ENCODE data around the gene GPR84.
"Not testable (repeated sequence)": the region's sequence is repeated elsewhere in the genome, so short reads cannot be mapped to it uniquely, and the experiment has no call there.

GPR84 gene

GRCh38 chr12:54355104-54355815, 9.0 kb downstream of the GPR84 start:
- no peak for DNase-seq (ENCODE audit: low spot score)

GRCh38 chr12:54354271-54354670, 10.0 kb downstream of the GPR84 start:
- not testable (repeated sequence) for DNase-seq (ENCODE audit: low spot score)

GRCh38 chr12:54352891-54353874, 11.1 kb downstream of the GPR84 start:
- DNase-seq (ENCODE audit: low spot score): no peak

DNA sequence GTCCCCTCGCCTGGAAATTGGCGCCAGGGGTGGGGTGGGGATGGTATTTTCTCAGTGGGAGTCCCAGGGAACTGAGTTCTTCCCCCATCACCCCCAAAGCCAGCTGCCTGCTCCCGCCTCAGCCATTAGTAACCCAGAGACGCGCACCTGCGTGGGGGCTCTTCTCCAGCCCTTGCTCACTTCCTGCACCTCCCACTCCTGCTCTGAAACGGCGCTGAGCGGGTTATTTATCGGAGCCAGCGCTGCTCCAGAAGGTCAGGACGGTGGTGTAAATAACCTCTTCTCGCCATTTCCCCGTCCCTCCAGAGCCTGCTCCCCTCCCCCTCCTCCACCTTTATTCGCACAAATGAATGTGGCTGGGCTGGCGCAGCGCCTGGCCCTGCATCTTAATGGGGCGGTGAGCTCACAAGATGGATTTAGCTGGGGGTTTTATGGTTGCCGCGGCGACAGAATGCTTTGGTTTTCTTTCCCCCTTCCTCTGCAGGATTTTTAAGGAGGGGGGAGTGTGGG, 12.2 kb downstream of the GPR84 start:
- DNase-seq (ENCODE audit: low spot score): no peak

DNA sequence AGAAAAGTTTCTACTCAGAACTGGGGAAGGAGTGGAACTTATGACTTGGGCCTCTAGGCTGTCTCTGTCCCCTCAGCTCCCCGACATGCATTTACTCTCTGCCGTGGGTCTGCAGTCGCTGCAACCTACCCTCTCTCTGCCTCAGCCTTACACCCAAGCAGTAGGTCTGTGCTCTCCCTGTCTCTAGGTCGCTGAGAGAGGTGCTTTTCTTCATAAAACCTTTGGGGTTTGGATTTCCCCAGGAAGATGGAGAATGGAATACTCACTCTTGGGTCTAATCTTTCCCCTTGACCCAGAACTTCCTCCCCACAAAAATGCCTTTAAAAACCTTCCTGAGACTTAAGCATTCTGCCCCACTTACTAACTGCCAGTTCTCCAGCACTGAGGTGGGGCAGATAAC, 12.9 kb downstream of the GPR84 start:
- DNase-seq (ENCODE audit: low spot score): no peak

DNA sequence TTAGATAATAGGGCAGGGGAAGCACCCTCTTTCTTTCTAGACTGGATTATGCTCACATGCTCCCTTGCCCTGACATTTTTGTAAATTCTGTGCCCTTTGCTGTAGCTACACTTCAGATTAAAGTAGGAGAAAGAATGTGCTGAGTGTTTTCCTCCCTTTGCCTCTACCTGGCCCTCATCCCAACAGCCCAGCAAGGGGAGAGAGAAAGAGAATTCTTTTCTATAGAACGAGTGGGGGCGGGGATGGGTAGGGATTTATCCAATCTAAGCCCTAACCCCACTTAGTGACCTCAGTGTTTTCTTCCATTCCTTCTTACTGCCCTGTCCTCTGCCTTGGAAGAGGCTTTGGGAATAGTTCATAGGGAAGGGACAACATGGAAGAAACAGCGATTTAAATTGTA, 13.5 kb downstream of the GPR84 start:
- DNase-seq (ENCODE audit: low spot score): no peak

- no peak for DNase-seq (ENCODE audit: low spot score)
Observed at GRCh38 chr12:54349679-54350078, 14.6 kb downstream of the GPR84 start.

GRCh38 chr12:54349036-54349435, 15.2 kb downstream of the GPR84 start:
- no peak for DNase-seq (ENCODE audit: low spot score)

DNA sequence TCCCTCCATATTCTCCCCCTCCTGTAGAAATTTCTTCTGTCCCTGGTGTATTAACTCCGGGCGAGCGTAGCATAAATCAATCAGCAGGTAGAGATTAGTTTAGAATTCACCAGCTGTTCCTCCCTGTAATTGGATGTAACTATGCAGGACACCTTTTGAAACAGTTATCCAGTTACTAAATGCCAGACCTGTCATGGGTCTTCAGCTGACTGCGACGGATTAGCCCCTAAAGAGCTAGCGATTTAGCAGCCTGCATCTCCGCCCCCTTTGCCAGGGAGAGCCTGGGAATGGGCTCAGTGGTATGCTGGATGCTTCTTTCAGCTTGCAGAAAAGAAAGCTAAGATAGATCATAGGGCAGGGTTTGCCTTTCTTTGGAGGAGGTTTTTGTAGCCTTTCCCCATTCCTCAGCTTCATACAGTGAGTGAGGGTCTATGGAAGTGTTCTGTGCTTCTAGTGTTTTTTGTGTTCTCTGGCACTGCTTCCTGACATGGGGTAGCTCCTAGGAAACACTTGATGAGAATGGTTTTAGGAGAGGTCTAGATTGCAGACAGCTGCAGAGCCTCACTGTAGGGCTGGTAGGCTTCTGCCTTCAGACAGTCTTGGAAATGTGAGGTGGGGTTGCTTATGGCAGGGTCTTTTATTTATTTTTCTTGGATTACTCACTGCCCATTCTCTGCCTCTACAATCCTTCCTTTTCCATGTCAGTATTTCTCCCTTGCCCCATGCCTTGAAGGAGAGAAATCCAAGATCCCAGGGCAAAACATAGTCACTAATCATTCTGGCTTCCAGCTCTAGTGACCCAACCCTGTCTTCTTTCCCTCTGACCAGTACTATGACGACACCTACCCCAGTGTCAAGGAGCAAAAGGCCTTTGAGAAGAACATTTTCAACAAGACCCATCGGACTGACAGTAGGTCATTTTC, 22.6 kb downstream of the GPR84 start:
- no peak for DNase-seq (ENCODE audit: low spot score)

- no peak for DNase-seq (ENCODE audit: low spot score)
Observed at GRCh38 chr12:54340846-54341245, 23.4 kb downstream of the GPR84 start.

GRCh38 chr12:54338698-54339296, 25.5 kb downstream of the GPR84 start:
- no peak for DNase-seq (ENCODE audit: low spot score)

- DNase-seq (ENCODE audit: low spot score): no peak
Observed at GRCh38 chr12:54337854-54338650, 26.2 kb downstream of the GPR84 start.

GRCh38 chr12:54337280-54337842, 26.9 kb downstream of the GPR84 start:
- DNase-seq (ENCODE audit: low spot score): no peak

DNA sequence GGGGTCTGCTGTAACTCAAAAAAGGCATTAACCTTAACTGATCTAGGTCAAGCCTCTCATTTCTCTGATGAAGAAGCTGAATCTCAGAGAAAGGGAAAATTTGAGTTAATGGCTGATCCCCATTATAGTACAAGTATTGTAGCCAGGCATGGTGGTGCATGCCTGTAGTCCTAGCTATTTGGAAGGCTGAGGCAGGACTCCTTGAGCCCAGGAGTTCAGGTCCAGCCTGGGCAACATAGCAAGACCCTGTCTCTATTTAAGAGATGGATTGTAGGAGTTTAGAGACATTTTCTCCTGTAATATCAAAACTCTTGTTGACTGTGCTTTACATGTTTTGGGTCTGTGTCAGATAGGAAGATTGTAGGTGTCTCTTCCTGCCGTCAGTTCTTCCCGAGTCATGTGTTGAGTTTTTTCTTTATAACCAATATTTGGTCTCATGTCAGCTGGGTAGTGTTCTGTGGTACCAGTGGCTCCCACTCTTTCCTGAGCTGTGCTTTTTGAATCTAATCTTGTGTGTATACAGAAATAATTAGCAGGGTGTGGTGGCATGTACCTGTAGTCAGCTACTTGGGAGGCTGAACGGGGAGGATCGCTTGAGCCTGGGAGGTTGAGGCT, 30.8 kb downstream of the GPR84 start:
- DNase-seq (ENCODE audit: low spot score): no peak

GRCh38 chr12:54331461-54331860, 32.8 kb downstream of the GPR84 start:
- no peak for DNase-seq (ENCODE audit: low spot score)

DNA sequence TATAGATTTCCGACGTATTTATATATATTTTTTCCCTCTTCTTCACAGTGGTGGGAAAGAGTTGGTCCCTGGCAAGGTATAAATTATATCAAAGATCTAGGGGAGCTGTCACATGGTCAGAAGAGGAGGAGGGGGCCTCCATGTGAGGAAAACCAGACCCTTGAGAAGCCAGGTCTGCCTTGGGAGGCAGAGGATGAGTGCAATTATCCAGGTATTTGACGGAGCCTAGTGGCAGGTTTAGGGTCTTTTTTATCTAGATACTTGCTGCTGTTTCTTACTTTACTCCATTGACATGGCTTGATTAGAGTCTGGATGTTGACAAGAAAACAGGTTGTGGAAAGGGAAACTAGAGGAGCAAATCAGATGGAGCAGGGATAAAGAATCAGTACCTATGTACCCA, 33.8 kb downstream of the GPR84 start:
- DNase-seq (ENCODE audit: low spot score): no peak

DNA sequence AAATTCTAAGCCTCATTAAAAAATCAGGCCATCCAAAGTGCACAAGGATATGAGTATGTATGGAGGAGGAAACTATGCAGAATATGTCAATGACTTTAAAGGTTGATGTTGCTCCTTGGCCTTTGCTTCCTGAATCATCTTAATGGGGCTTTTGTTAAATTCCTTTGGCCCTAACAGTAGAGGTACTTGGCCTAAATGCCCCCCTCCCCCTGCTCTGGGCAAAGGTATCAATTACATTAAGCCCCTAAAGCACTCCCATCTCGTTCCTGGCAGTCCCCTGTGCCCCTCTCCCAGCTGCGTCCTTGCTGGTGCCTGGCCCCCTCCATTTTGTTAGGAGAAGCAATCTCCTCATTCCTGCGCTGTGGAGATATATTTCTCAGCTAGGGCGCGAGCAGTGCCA, 34.5 kb downstream of the GPR84 start:
- DNase-seq (ENCODE audit: low spot score): no peak

GRCh38 chr12:54328595-54329337, 35.5 kb downstream of the GPR84 start:
- no peak for DNase-seq (ENCODE audit: low spot score)
